Activated CD8-positive, alpha-beta T cell treated with anti-CD3 and anti-CD28 coated beads, Interleukin-2, amount 10 ng/mL, durations not matched to agents 7 days and 5 days (primary cell): ENCODE data around the gene ERC2. TPM values are rescaled to one million over a fixed set of nuclear protein-coding genes. Genes with fewer than 3 reads are reported as not detected.
A peak's percentile ranks its signal among the peaks of the same experiment; 100 is the strongest.

Source experiments
- ATAC-seq: fragments of 150-1000 bp; cut with Tn5 transposase; one replicate; pipeline ENCODE4 v1.10.0; 2021; ENCODE audit warnings: moderate library complexity
- CTCF ChIA-PET: fragments of 350-600 bp; sonication (Branson Sonifier 250); formaldehyde crosslinking; loops from one replicate; lab custom pipeline; 2021; ENCODE audit warnings: antibody characterized with exemption; lab: Charles Lee
- POLR2A ChIA-PET: fragments of 350-600 bp; sonication (Branson Sonifier 250); formaldehyde crosslinking; loops from one replicate; lab custom pipeline; 2021; ENCODE audit warnings: antibody characterized with exemption; lab: Charles Lee
- DNase-seq: peaks from one replicate; pipeline ENCODE4 v3.0.0-alpha.2; 2020
- H3K27ac Mint-ChIP-seq: one replicate; pipeline ENCODE4 v1.8.0; 2021; ENCODE audit warnings: mild to moderate bottlenecking, mixed read lengths
- H3K27me3 Mint-ChIP-seq: one replicate; pipeline ENCODE4 v1.8.0; 2021; ENCODE audit warnings: low read depth, mixed read lengths
- H3K36me3 Mint-ChIP-seq: one replicate; pipeline ENCODE4 v1.8.0; 2021; ENCODE audit warnings: low read depth, mixed read lengths
- H3K4me1 Mint-ChIP-seq: one replicate; pipeline ENCODE4 v1.8.0; 2021; ENCODE audit warnings: low read depth, mixed read lengths
- H3K4me3 Mint-ChIP-seq: one replicate; pipeline ENCODE4 v1.8.0; 2021; ENCODE audit warnings: mild to moderate bottlenecking, mixed read lengths
- H3K9me3 Mint-ChIP-seq: one replicate; pipeline ENCODE4 v1.8.0; 2022; ENCODE audit warnings: mixed read lengths; ENCODE audit not compliant: insufficient read depth
- total RNA-seq, 2 experiments: library from RNA; stranded (reverse); gene quantifications; one replicate each; pipeline ENCODE4 v1.2.3, GENCODE V29; 2021

ERC2 gene
- total RNA-seq, 2 experiments from 2014 or later = not detected

DNA sequence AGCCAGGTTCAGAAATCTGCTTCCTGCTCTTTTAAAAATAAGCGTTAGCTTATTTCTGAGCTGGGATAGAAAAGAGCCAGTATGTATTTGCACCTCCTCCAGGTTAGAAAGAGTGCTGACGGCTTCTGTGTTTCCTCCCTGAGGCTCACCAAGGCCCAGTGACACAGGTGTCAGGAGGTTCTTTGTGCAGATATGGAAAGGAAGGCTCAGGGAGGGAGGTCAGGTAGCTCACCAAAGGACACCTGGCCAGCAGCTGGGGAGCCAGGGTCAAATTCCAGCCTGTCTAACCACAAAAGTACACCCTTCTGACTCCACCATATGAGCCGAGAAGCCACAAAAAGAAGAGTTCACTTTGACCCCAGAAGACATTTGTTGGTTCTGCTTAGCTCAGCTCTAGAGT lies 780.1 kb downstream of the ERC2 start:
- H3K9me3 Mint-ChIP-seq = no peaks in the 10 kb centered on the region

DNA sequence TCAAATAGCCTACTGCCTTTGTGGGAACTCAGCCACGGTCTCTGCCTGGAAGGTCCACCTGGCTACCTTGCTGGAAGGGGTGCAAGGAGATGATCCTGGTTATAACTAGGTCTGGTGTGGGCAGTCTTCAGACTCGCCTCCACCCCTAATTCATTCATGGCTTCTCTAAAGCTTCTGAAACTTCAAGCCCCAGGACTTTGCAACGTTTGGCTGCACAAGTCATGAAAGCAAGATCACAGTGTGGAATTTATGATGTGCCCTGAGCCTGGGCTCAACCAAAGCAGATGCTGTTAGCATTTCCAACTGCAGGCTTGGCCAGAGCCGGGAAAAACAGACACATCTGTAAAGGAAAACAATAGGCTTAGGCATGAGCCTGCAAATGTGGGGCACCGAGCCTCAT lies 780.7 kb downstream of the ERC2 start:
- ATAC-seq (no peak), DNase-seq (no peak)
- Mint-ChIP-seq H3K4me1 (no peaks in the 10 kb centered on the region), H3K27me3 (no peaks in the 10 kb centered on the region), H3K27ac (no peak overlapping the region), H3K9me3 (no peaks in the 10 kb centered on the region), H3K4me3 (no peak overlapping the region), H3K36me3 (no peaks in the 10 kb centered on the region)
- POLR2A ChIA-PET = no interaction called here
- CTCF ChIA-PET = no interaction called here

More for the DNA sequence above, 780.1 kb downstream of the ERC2 start:
- H3K36me3 Mint-ChIP-seq = no peaks in the 10 kb centered on the region
- ChIA-PET POLR2A (no interaction called here), CTCF (no interaction called here)
- no peak for DNase-seq
- H3K27me3 Mint-ChIP-seq = no peaks in the 10 kb centered on the region
- H3K27ac Mint-ChIP-seq = no peak overlapping the region
- H3K4me3 Mint-ChIP-seq = no peak overlapping the region
- ATAC-seq = no peak
- H3K4me1 Mint-ChIP-seq = no peaks in the 10 kb centered on the region

DNA sequence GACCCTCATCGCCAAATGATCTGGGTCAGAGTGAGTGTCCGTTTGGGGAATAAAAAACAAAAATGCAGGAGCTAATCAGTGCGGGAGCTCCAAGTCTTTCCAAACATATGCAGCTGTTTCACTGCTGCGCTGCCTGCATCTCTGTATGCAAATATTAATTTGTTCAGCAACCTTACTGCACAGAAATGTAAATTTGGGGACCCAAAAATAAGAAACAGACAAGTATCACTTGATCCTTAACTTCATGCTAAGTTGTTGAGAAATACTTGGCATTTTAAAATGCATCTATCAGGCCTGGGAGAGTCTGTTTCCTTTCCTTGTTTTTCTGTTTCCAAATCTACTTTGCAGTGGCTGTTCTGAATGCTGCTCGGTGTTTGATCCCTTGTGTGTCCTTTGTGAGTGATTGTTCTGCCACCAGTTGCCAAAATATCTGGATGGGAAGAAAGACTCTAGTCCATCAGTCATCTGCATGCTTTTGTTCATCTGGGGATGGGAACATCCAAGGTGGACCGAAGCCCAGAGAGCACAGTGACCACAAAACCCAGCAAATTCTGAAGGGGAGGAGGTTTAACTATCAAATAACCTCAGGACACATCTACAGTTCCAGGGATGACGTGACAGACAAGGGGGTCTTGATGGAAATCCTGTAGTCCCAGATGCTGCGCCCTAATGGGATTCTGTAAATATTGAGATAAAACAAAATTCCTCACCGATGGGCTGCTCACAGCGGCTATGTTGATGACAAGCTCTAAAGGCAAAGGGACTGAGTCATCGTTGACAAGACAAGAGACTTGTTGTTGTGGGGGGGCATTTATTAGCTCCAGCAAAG lies 781.6 kb downstream of the ERC2 start:
- ChIA-PET CTCF (no interaction called here), POLR2A (no interaction called here)
- H3K4me1 Mint-ChIP-seq = no peaks in the 10 kb centered on the region
- no peak overlapping the region for H3K4me3 Mint-ChIP-seq
- no peaks in the 10 kb centered on the region for H3K27me3 Mint-ChIP-seq
- H3K27ac Mint-ChIP-seq = no peak overlapping the region
- no peaks in the 10 kb centered on the region for H3K9me3 Mint-ChIP-seq
- no peak for ATAC-seq
- H3K36me3 Mint-ChIP-seq = no peaks in the 10 kb centered on the region
- DNase-seq = no peak

DNA sequence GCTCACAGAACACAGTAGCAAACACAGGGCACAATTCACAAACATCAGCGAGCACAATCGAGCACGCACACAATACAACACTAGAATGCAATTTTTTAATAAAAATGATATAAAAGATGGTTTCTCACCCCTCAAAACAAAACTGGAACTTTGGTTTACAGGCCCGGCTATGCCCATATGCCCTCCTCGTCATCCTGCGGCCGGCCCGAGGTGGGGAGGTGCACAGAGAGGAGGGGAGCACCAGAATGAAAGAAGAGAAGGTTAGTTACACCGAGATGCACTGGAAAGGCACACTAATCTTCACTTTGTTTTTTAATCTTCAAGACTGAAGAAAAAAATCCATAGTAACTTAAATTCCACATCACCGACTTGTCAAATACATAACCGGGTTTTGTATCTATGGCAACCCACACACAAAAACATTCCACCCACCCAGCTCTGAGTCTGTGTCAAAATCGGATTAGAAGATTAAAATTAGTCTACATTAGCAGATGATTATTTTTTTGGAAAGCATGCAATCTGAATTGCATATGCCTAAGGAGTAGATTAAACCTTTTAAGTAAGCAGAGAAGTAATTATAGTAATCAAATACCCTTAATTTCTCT lies 784.5 kb downstream of the ERC2 start:
- no peaks in the 10 kb centered on the region for H3K4me1 Mint-ChIP-seq
- no peak for ATAC-seq
- CTCF ChIA-PET = interaction anchor here (0.6 kb wide), 1 partner anchor 304 kb away, joined by 3 read pairs; no protein-coding TSS in a partner anchor
- POLR2A ChIA-PET = no interaction called here
- H3K36me3 Mint-ChIP-seq = no peaks in the 10 kb centered on the region
- no peaks in the 10 kb centered on the region for H3K9me3 Mint-ChIP-seq
- no peaks in the 10 kb centered on the region for H3K27me3 Mint-ChIP-seq
- no peak for DNase-seq
- H3K4me3 Mint-ChIP-seq = no peak overlapping the region
- H3K27ac Mint-ChIP-seq = no peak overlapping the region

DNA sequence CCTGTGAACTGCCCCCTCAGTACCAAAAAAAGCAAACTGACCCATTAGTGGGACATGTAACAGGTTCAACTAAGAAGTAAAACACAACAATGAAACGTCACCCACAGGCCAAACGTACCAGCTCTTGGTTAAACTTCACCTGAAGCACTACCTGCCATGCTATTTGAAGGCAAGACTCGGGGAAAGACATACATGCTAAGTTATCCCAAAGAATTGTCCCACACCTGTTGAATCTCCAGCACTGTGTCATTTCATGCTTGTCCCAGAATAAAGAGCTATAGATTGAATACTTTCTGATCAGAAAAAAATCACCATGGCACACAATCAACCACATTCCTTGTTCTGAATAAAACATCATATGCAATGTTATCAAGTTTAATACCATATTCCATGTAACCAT lies 785.8 kb downstream of the ERC2 start:
- H3K27me3 Mint-ChIP-seq = no peaks in the 10 kb centered on the region
- POLR2A ChIA-PET = no interaction called here
- no peaks in the 10 kb centered on the region for H3K4me1 Mint-ChIP-seq
- H3K36me3 Mint-ChIP-seq = no peaks in the 10 kb centered on the region
- no peak overlapping the region for H3K27ac Mint-ChIP-seq
- CTCF ChIA-PET = interaction anchor here (0.6 kb wide), 1 partner anchor 951 kb away, joined by 4 read pairs; no protein-coding TSS in a partner anchor
- H3K9me3 Mint-ChIP-seq = no peaks in the 10 kb centered on the region
- H3K4me3 Mint-ChIP-seq = no peak overlapping the region
- DNase-seq = no peak
- ATAC-seq = no peak

DNA sequence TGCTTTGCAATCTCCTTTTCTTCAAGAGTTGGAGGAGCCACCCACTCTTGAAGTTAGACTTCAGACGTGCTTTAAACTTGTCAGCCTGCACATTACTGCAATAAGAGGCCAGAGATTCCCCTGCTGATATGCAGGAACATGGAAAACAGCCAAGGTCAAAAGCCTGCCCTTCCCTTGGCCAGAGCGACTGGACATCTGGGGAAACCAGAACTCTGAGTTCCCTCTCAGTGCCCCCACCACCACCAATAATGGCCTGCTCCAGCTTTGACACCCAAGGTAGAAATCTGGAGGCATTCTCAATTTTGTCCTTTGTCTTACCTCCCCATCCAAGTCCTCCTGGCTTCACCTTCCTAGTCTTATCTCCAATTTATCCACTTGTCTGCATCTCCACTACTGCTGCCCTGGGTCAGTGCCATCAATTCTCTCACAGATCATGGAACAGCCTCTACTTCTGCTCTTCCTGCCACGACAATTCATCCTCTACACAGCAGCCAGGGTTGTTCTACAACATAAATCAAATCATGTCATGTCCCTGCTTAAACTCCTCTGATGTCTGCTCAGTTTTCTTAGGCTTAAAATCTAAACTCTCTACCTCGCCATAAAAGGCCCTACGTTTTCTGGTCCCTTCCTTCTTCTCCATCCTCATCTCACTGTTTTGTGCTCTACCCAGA lies 789.6 kb downstream of the ERC2 start:
- ATAC-seq (no peak), DNase-seq (no peak)
- H3K4me3 Mint-ChIP-seq = no peak overlapping the region
- no peaks in the 10 kb centered on the region for H3K4me1 Mint-ChIP-seq
- no peaks in the 10 kb centered on the region for H3K36me3 Mint-ChIP-seq
- CTCF ChIA-PET = no interaction called here
- H3K27ac Mint-ChIP-seq = no peak overlapping the region
- H3K27me3 Mint-ChIP-seq = no peaks in the 10 kb centered on the region
- POLR2A ChIA-PET = no interaction called here
- no peaks in the 10 kb centered on the region for H3K9me3 Mint-ChIP-seq

DNA sequence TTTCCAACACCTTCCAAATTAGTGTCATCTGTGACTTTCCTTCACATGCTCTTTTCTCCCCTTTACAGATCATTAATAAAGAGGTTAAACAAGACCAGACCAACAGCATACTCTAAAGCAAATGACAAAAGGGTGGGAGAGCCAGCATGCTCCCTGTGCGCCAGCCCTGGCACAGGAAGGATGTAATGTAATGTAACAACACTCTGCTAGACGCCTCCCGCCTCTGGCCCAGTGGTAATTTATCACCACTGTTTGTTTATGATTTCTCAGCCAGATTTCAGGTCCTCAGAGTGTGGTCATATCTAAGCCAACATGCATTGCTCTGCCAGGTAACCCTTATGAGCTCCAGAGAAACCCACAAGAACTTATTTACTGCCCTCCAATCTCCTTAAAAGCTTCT lies 791.6 kb downstream of the ERC2 start:
- Mint-ChIP-seq H3K4me3 (no peak overlapping the region), H3K4me1 (no peaks in the 10 kb centered on the region), H3K27me3 (no peaks in the 10 kb centered on the region), H3K9me3 (no peaks in the 10 kb centered on the region), H3K27ac (no peak overlapping the region), H3K36me3 (no peaks in the 10 kb centered on the region)
- ATAC-seq (no peak), DNase-seq (no peak)
- ChIA-PET POLR2A (no interaction called here), CTCF (no interaction called here)

DNA sequence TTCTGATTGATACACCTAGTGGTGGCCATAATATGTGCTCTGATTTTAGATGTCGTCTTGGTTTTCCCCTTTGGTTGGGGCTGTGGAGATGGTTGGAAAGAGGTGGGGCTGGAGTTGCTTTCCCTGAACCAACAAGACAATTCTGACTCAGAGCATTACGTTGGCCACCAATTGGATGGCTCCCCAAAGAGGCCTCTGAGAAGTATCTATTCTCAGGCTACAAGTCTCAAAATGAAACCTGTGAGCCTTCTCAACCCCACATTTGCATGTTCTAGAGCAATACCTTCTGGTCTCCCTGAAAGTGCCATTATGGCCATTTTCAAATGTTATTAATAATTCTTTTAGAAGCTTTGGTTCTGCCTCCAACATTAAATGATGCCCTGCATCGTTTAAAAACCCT lies 792.8 kb downstream of the ERC2 start:
- Mint-ChIP-seq H3K4me3 (no peak overlapping the region), H3K4me1 (no peaks in the 10 kb centered on the region), H3K27ac (no peak overlapping the region), H3K9me3 (no peaks in the 10 kb centered on the region), H3K27me3 (no peaks in the 10 kb centered on the region), H3K36me3 (no peaks in the 10 kb centered on the region)
- ChIA-PET POLR2A (no interaction called here), CTCF (no interaction called here)
- ATAC-seq (no peak), DNase-seq (no peak)

DNA sequence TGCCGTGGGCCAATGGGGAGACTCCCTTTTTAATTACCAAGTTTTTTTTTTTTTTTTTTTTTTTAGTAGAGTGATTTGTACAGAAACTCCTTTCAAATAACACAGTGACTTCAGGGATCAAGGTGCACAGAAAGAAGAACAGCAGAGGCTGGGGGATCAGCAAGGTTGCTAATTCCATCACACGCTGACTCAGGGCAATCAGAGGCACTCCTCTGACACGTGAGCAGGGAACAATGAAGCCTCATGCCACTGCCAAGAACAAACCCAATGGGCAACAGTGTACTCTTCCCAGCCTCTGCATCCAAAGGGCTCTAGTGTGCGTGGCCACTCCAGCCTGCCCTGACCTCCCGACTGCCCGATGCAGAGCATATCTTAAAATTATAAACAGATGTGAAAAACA lies 794.5 kb downstream of the ERC2 start:
- Mint-ChIP-seq H3K4me1 (no peaks in the 10 kb centered on the region), H3K36me3 (no peaks in the 10 kb centered on the region), H3K27me3 (no peaks in the 10 kb centered on the region), H3K4me3 (no peak overlapping the region), H3K27ac (no peak overlapping the region), H3K9me3 (no peaks in the 10 kb centered on the region)
- CTCF ChIA-PET = no interaction called here
- DNase-seq (no peak), ATAC-seq (no peak)
- POLR2A ChIA-PET = no interaction called here

DNA sequence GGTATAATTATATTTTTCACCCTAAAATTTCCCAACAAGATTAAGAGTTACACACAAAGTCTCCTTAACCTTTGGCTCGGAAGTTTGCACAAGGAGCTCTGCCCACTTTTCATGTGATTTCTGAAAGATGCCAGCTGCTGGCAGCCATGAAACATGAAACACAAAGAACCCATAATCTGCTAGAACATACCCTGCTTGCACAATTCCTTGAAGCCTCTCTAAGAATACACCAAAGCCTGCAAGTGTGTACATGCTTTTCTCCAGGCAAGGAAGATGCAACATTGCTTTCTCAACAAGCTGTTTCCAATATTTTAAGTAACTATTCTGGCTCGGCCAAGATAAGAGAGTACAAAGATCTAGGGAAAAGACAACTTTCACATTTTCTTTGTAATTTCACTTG lies 799.1 kb downstream of the ERC2 start:
- H3K9me3 Mint-ChIP-seq = no peaks in the 10 kb centered on the region

DNA sequence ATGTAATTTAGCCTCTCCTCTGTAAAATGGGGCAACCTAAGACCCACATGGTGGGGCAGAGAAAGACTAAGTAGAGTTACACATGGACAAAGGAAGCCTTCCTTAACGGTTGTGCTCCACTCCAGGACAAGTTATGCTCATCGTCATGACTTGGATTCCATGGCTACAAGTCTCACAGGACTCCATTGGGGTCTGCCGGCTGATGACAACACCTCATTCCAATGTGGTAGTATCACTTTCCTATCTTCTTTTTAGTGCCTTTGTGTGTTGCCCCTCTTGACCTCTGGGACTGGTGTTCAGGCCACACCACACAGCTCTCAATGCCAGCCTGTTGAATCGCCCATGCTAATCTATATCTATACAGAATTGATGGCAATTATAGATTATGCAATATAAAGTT lies 799.9 kb downstream of the ERC2 start:
- H3K4me1 Mint-ChIP-seq = peaks cover 12% of the 10 kb centered on the region
- POLR2A ChIA-PET = no interaction called here
- peaks cover 5% of the 10 kb centered on the region for H3K27me3 Mint-ChIP-seq

More for the DNA sequence above, 799.1 kb downstream of the ERC2 start:
- Mint-ChIP-seq H3K27me3 (peaks cover 5% of the 10 kb centered on the region), H3K4me1 (peaks cover 8% of the 10 kb centered on the region), H3K36me3 (no peaks in the 10 kb centered on the region), H3K4me3 (no peak overlapping the region), H3K27ac (no peak overlapping the region)
- ATAC-seq (no peak), DNase-seq (no peak)
- ChIA-PET POLR2A (no interaction called here), CTCF (no interaction called here)

DNA sequence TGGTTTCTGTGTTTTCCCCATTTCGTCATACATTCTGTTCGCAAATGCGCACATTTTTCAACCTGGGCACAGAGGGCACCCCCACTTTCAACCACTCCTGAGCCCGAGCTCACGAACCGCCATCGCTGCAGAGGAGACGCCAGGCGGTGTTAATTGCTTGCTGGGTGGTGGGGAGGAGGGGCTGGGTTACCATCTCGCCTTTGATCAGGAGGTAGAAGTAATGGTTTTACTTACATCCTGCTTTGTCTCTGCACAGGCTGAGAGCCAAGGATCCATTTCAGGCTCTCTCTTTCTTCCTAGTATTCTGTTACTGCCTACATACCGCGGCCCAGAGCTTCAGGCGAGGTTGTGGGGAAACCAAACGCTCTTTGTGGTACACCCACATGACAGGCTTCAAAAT lies 803.9 kb downstream of the ERC2 start:
- ATAC-seq (peak; percentile 77), DNase-seq (peak; percentile 40)
- ChIA-PET POLR2A (no interaction called here), CTCF (no interaction called here)
- H3K27me3 Mint-ChIP-seq = peaks cover 5% of the 10 kb centered on the region
- H3K36me3 Mint-ChIP-seq = no peaks in the 10 kb centered on the region
- peaks cover 12% of the 10 kb centered on the region for H3K4me1 Mint-ChIP-seq
- no peak overlapping the region for H3K4me3 Mint-ChIP-seq
- H3K27ac Mint-ChIP-seq = no peak overlapping the region
- H3K9me3 Mint-ChIP-seq = no peaks in the 10 kb centered on the region

More for the DNA sequence above, 799.9 kb downstream of the ERC2 start:
- DNase-seq = no peak
- Mint-ChIP-seq H3K9me3 (no peaks in the 10 kb centered on the region), H3K4me3 (no peak overlapping the region), H3K27ac (no peak overlapping the region), H3K36me3 (no peaks in the 10 kb centered on the region)
- CTCF ChIA-PET = no interaction called here
- no peak for ATAC-seq
